Mesodermal cell (in vitro differentiated cells): ENCODE measurements around the gene PPFIA2.
"Not testable (repeated sequence)": the region's sequence is repeated elsewhere in the genome, so short reads cannot be mapped to it uniquely, and the experiment has no call there.

Experiments used
- H3K27ac ChIP-seq: 2 replicates; pipeline ENCODE4 v1.7.0; 2013; ENCODE audit warnings: mild to moderate bottlenecking, low read depth, low read length, moderate library complexity; ENCODE audit not compliant: severe bottlenecking
- H3K36me3 ChIP-seq: 2 replicates; pipeline ENCODE4 v1.7.1; 2013; ENCODE audit warnings: mild to moderate bottlenecking, low read length, moderate library complexity; ENCODE audit not compliant: control insufficient read depth, insufficient read depth
- H3K4me1 ChIP-seq: one replicate; pipeline ENCODE4 v1.7.1; 2013; ENCODE audit warnings: mild to moderate bottlenecking, low read length; ENCODE audit not compliant: insufficient read depth, control insufficient read depth, poor library complexity, severe bottlenecking
- H3K4me3 ChIP-seq: 2 replicates; pipeline ENCODE4 v1.7.0; 2013; ENCODE audit warnings: low read length, control low read depth, mild to moderate bottlenecking; ENCODE audit not compliant: insufficient read depth, poor library complexity, severe bottlenecking; ENCODE audit errors: extremely low read depth
- H3K9me3 ChIP-seq: 2 replicates; pipeline ENCODE4 v1.7.1; 2013; ENCODE audit warnings: mild to moderate bottlenecking, low read length, moderate library complexity; ENCODE audit not compliant: control insufficient read depth
- WGBS, 2 experiments: methylation state at CpG; one replicate each; pipeline ENCODE4 v1.1.5; 2013; ENCODE audit warnings: missing lambda C conversion rate in 2 of 2; ENCODE audit not compliant: insufficient coverage in 2 of 2; 5-methylcytosine and 5-hydroxymethylcytosine counted together

The PPFIA2 gene

GRCh38 chr12:81211306-81211705 is 547.8 kb downstream of the PPFIA2 start:
- Histone ChIP-seq H3K9me3 (no peaks in the 10 kb centered on the region), H3K36me3 (peaks cover 4% of the 10 kb centered on the region), H3K4me3 (no peak overlapping the region), H3K27ac (no peak overlapping the region), H3K4me1 (no peaks in the 10 kb centered on the region)
- no CpG with 5 or more reads among the region's 1 CpG for WGBS, 2 experiments

GRCh38 chr12:81209772-81210225 is 549.4 kb downstream of the PPFIA2 start:
- no CpG with 5 or more reads among the region's 2 CpGs for WGBS, 2 experiments
- not testable (repeated sequence) for H3K27ac ChIP-seq, H3K36me3 ChIP-seq, H3K9me3 ChIP-seq, H3K4me1 ChIP-seq, H3K4me3 ChIP-seq

- H3K4me1 ChIP-seq: no peaks in the 10 kb centered on the region
- no peak overlapping the region for H3K27ac ChIP-seq
- H3K4me3 ChIP-seq: no peak overlapping the region
- no peaks in the 10 kb centered on the region for H3K36me3 ChIP-seq
- no peaks in the 10 kb centered on the region for H3K9me3 ChIP-seq
These were observed 550.1 kb downstream of the PPFIA2 start for GRCh38 chr12:81209012-81209411.

DNA sequence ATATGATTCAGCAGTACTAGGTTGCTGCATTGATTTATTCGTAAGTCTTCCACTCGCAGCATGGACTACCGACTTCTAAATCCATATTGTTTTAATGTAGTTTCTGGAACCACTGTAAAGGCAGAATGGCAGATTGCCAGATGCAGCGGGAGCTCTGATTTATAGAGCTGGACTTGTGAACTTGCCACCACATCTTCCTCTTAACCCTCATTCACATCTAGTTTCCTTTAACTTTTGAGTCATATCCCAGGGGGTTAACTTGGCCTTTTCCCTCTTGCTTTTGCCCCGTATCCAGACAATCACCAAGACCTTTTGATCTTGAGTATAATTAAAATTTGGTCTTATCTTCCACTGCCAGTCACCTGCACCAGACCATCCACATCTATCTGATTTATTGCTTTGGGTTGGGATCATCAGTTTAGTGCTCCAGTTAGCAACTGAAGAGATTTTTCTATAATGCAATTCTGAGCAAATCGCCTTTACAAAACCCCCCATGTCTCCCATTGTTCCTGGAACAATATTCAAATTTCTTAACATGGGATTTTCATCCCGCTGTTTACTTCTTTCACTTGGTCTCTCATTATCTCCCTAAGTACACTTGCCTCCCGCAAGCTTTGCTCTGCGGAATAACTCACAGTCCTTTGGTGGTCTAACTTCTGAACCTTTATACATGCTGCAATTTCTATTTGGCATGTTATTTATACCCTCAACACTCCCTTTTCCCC is 550.8 kb downstream of the PPFIA2 start:
- no peaks in the 10 kb centered on the region for H3K9me3 ChIP-seq
- no peaks in the 10 kb centered on the region for H3K4me1 ChIP-seq
- no peak overlapping the region for H3K27ac ChIP-seq
- WGBS, 2 experiments: 80 to 83% methylated on average over 8 of the region's 9 CpGs
- no peak overlapping the region for H3K4me3 ChIP-seq
- no peaks in the 10 kb centered on the region for H3K36me3 ChIP-seq
